A549 (cell line): Measurements from ENCODE around the gene IPP.

Experiments used
- POLR2A ChIP-seq: IDR thresholded peaks from 2 replicates; pipeline ENCODE4 v1.6.1; 2012; ENCODE audit warnings: mild to moderate bottlenecking, low read length
- RAD21 ChIP-seq, 2 experiments: fragments of >200 bp in 1 of 2; sonication (Bioruptor Twin) in 1 of 2; formaldehyde crosslinking in 1 of 2; IDR thresholded peaks in 1 of 2; conservative IDR thresholded peaks in 1 of 2; 2 replicates in 1 of 2; 3 replicates in 1 of 2; pipeline ENCODE4 v1.6.1; 2012 to 2018; ENCODE audit warnings: inconsistent platforms in 1 of 2
- RCOR1 ChIP-seq: fragments of 150-350 bp; IDR thresholded peaks from 2 replicates; pipeline ENCODE4 v1.6.1; 2014; ENCODE audit warnings: antibody characterized with exemption, low read length, low read depth

DNA sequence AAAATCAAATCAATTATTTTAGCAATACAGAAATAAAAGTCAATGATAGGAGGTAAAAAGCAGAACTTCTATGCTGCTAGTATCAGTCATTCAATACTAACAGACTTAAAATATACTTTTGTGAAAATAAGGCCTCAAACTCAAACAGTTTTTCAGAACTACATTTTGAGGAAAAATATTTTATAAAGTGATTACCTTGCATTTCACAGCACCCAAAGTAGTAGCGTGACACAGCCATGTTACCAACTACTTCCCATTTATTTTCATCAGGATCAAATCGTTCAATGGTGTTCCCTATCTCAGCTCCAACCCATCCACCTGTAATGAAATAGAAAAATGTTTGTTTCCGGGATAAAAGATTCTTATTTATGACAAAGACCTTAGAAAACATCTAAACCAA, 33.8 kb downstream of the IPP start:
- TF ChIP-seq POLR2A (no peak), RCOR1 (no peak), RAD21 (conservative IDR thresholded peaks at IDR 0.05 in 1 of 2, IDR thresholded peaks at IDR 0.05 in 1 of 2) (no peak)
